ENCODE results near the gene ATG101.

Gene ATG101

DNA sequence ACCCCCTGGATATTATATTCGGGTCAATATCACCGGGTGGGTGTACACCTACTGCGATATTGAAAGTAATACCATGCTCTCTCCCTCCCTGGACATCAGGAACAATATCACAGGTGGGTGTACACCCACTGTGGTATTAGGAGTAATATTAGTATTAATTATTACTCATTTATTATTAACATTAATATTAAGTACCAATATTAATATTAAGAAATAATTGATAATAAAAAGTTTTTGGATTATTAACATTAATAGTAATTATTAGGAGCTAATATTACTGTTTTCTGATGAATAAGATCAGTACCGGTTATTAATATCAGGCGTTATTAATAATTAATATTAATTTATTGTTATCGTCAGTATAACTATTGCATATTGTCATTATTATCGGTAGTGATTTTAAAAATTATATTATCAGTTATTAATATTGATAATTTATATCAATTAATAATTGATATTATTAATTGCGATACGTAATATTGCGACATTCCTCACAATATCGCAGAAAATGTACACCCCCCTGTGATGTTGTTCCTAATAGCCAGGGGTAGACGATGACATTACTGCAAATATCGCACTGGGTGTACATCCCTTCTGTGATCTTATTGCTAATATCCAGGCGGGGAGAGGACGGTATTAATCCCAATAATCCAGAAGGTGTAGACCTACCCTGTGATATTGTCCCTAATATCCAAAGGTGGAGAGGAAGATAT lies 26.7 kb downstream of the ATG101 start:
- no peak for TF ChIP-seq POLR2AphosphoS5 (IDR thresholded peaks at IDR 0.05; ENCODE audit: low read depth, low read length)
- TF ChIP-seq FOXP2 (optimal IDR thresholded peaks at IDR 0.05; ENCODE audit: borderline replicate concordance, extremely low read depth, extremely low read length, insufficient read depth), result no peak
- TF ChIP-seq, protein P1, sequence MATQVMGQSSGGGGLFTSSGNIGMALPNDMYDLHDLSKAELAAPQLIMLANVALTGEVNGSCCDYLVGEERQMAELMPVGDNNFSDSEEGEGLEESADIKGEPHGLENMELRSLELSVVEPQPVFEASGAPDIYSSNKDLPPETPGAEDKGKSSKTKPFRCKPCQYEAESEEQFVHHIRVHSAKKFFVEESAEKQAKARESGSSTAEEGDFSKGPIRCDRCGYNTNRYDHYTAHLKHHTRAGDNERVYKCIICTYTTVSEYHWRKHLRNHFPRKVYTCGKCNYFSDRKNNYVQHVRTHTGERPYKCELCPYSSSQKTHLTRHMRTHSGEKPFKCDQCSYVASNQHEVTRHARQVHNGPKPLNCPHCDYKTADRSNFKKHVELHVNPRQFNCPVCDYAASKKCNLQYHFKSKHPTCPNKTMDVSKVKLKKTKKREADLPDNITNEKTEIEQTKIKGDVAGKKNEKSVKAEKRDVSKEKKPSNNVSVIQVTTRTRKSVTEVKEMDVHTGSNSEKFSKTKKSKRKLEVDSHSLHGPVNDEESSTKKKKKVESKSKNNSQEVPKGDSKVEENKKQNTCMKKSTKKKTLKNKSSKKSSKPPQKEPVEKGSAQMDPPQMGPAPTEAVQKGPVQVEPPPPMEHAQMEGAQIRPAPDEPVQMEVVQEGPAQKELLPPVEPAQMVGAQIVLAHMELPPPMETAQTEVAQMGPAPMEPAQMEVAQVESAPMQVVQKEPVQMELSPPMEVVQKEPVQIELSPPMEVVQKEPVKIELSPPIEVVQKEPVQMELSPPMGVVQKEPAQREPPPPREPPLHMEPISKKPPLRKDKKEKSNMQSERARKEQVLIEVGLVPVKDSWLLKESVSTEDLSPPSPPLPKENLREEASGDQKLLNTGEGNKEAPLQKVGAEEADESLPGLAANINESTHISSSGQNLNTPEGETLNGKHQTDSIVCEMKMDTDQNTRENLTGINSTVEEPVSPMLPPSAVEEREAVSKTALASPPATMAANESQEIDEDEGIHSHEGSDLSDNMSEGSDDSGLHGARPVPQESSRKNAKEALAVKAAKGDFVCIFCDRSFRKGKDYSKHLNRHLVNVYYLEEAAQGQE (IDR thresholded peaks at IDR 0.05; ENCODE audit: insufficient read depth in 1 of 2, low read depth in 2 of 2, low read length in 2 of 2), result no peak
- TF ChIP-seq TAF1 (IDR thresholded peaks at IDR 0.05; ENCODE audit: borderline replicate concordance, insufficient read depth, low read length), result no peak
- no peak for TF ChIP-seq SIN3A (IDR thresholded peaks at IDR 0.05; ENCODE audit: borderline replicate concordance, insufficient read depth, low read length)

DNA sequence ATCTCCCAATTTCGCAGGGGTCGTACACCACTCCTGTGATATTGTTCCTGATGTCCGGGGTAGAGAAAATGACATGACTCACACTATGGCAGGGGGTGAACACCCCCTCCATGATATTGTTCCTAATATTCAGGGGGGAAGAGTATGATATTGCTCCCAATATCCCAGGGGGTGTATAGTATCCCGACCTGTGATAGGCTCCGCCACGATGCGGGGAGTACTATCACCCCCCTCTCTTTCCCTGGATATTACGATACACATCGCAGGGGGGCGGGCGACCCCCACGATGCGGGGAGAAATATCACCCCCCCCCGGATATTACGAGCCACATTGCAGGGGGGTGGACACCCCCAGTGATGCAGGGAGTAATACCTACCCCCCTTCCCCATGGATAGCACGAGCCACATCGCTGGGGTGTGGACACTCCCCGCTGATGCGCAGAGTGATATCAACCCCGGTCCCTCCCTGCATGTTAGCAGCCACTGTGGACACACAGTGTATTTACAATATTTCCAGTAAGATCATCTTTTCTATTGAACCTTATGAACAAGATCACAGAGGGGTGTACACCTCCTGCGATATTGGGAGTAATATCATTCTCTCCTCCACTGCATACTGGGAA lies 27.4 kb downstream of the ATG101 start:
- TF ChIP-seq TAF1 (IDR thresholded peaks at IDR 0.05; ENCODE audit: borderline replicate concordance, insufficient read depth, low read length), result no peak
- TF ChIP-seq FOXP2 (optimal IDR thresholded peaks at IDR 0.05; ENCODE audit: borderline replicate concordance, extremely low read depth, extremely low read length, insufficient read depth), result no peak
- no peak for TF ChIP-seq SIN3A (IDR thresholded peaks at IDR 0.05; ENCODE audit: borderline replicate concordance, insufficient read depth, low read length)
- TF ChIP-seq, protein P1 (IDR thresholded peaks at IDR 0.05; ENCODE audit: insufficient read depth in 1 of 2, low read depth in 2 of 2, low read length in 2 of 2), result no peak
- no peak for TF ChIP-seq POLR2AphosphoS5 (IDR thresholded peaks at IDR 0.05; ENCODE audit: low read depth, low read length)

GRCh38 chr12:52119398-52120254 lies 49.8 kb downstream of the ATG101 start:
- TF ChIP-seq, protein P1 (IDR thresholded peaks at IDR 0.05; ENCODE audit: insufficient read depth in 1 of 2, low read depth in 2 of 2, low read length in 2 of 2), result no peak
- TF ChIP-seq POLR2AphosphoS5 (IDR thresholded peaks at IDR 0.05; ENCODE audit: low read depth, low read length), result no peak

- TF ChIP-seq TAF1 (IDR thresholded peaks at IDR 0.05; ENCODE audit: borderline replicate concordance, insufficient read depth, low read length), result no peak
- TF ChIP-seq, protein P1 (IDR thresholded peaks at IDR 0.05; ENCODE audit: insufficient read depth in 1 of 2, low read depth in 2 of 2, low read length in 2 of 2), result no peak
- TF ChIP-seq FOXP2 (optimal IDR thresholded peaks at IDR 0.05; ENCODE audit: borderline replicate concordance, extremely low read depth, extremely low read length, insufficient read depth), result no peak
- TF ChIP-seq SIN3A (IDR thresholded peaks at IDR 0.05; ENCODE audit: borderline replicate concordance, insufficient read depth, low read length), result no peak
- no peak for TF ChIP-seq POLR2AphosphoS5 (IDR thresholded peaks at IDR 0.05; ENCODE audit: low read depth, low read length)
Observed at GRCh38 chr12:52120951-52121823, 51.4 kb downstream of the ATG101 start.
